Naive thymus-derived CD4-positive, alpha-beta T cell (primary cell): ENCODE results near the gene SCN11A. TPM values are rescaled to one million over a fixed set of nuclear protein-coding genes. Genes with fewer than 3 reads are reported as not detected.

ENCODE experiments used
- ATAC-seq: fragments of 150-1000 bp; cut with Tn5 transposase; 2 replicates; pipeline ENCODE4 v1.10.0; 2021; ENCODE audit warnings: mild to moderate bottlenecking, moderate library complexity
- CTCF ChIA-PET: fragments of 350-600 bp; sonication (Branson Sonifier 250); formaldehyde crosslinking; loops from one replicate; lab custom pipeline; 2021; ENCODE audit warnings: antibody characterized with exemption; lab: Charles Lee
- POLR2A ChIA-PET: fragments of 350-600 bp; sonication (Branson Sonifier 250); formaldehyde crosslinking; loops from one replicate; lab custom pipeline; 2021; ENCODE audit warnings: antibody characterized with exemption, inconsistent platforms; lab: Charles Lee
- DNase-seq, 9 donors: peaks; one replicate each; pipeline versions ENCODE4 v3.0.0 to v3.0.0-alpha.2; 2020 to 2022; ENCODE audit warnings: mixed read lengths in 1 of 9
- H3K27ac ChIP-seq: one replicate; pipeline ENCODE4 v1.7.0; 2013; ENCODE audit warnings: mild to moderate bottlenecking, low read depth, low read length, moderate library complexity
- H3K27me3 ChIP-seq, 2 donors: one replicate each; pipeline ENCODE4 v1.7.0; 2013; ENCODE audit warnings: low read length in 2 of 2, mild to moderate bottlenecking in 2 of 2, moderate library complexity in 2 of 2; ENCODE audit not compliant: control insufficient read depth in 2 of 2, insufficient read depth in 2 of 2
- H3K36me3 ChIP-seq, 3 experiments: 1 replicate in 2 of 3; 2 replicates in 1 of 3; pipeline ENCODE4 v1.7.0; 2013; ENCODE audit warnings: low read length in 3 of 3, mild to moderate bottlenecking in 3 of 3, moderate library complexity in 1 of 3; ENCODE audit not compliant: insufficient read depth in 3 of 3, control insufficient read depth in 2 of 3
- H3K4me1 ChIP-seq, 2 donors: one replicate each; pipeline ENCODE4 v1.7.0; 2013; ENCODE audit warnings: low read length in 2 of 2, mild to moderate bottlenecking in 2 of 2, moderate library complexity in 1 of 2; ENCODE audit not compliant: control insufficient read depth in 2 of 2, insufficient read depth in 2 of 2
- H3K4me3 ChIP-seq: 2 replicates; pipeline ENCODE4 v1.7.0; 2013; ENCODE audit warnings: mild to moderate bottlenecking, low read length
- H3K9me3 ChIP-seq, 3 experiments: 1 replicate in 2 of 3; 2 replicates in 1 of 3; pipeline ENCODE4 v1.7.0; 2013; ENCODE audit warnings: low read length in 3 of 3; ENCODE audit not compliant: control insufficient read depth in 2 of 3
- H3K27ac Mint-ChIP-seq, 9 donors: one replicate each; pipeline ENCODE4 v1.8.0; 2020 to 2022; ENCODE audit warnings: mixed read lengths in 9 of 9, mild to moderate bottlenecking in 8 of 9, moderate library complexity in 5 of 9, inconsistent platforms in 2 of 9
- H3K27me3 Mint-ChIP-seq, 5 donors: one replicate each; pipeline ENCODE4 v1.8.0; 2021 to 2022; ENCODE audit warnings: mixed read lengths in 5 of 5, mild to moderate bottlenecking in 1 of 5
- H3K36me3 Mint-ChIP-seq, 5 donors: one replicate each; pipeline ENCODE4 v1.8.0; 2020 to 2022; ENCODE audit warnings: mixed read lengths in 5 of 5, mild to moderate bottlenecking in 3 of 5, inconsistent platforms in 1 of 5
- H3K4me1 Mint-ChIP-seq, 7 donors: one replicate each; pipeline ENCODE4 v1.8.0; 2020 to 2022; ENCODE audit warnings: mixed read lengths in 7 of 7, mild to moderate bottlenecking in 3 of 7, inconsistent platforms in 1 of 7
- H3K4me3 Mint-ChIP-seq, 10 donors: one replicate each; pipeline ENCODE4 v1.8.0; 2020 to 2022; ENCODE audit warnings: mild to moderate bottlenecking in 10 of 10, mixed read lengths in 10 of 10, moderate library complexity in 6 of 10, inconsistent platforms in 2 of 10
- H3K9me3 Mint-ChIP-seq, 11 donors: one replicate each; pipeline ENCODE4 v1.8.0; 2020 to 2022; ENCODE audit warnings: mixed read lengths in 11 of 11, mild to moderate bottlenecking in 4 of 11, inconsistent platforms in 1 of 11, moderate library complexity in 1 of 11
- intact Hi-C, 2 donors: fragments of 100-400 bp; cut with micrococcal nuclease; formaldehyde crosslinking; loops; one replicate each; pipeline ENCODE4 v1.15.1; 2023
- polyA plus RNA-seq, 2 donors: library from polyadenylated mRNA; unstranded; fragments of 300-500 nt; fragmentation: Illumina TruSeq; gene quantifications; one replicate each; pipeline ENCODE4 v1.2.3, GENCODE V29; 2021
- total RNA-seq, 6 experiments: library from RNA in 5 of 6; stranded (reverse) in 5 of 6; gene quantifications; 1 replicate in 5 of 6; 2 replicates in 1 of 6; pipeline ENCODE4 v1.2.3 and lab custom pipeline; 2021 to 2026

SCN11A gene
- under 1 TPM; 0.07 to 0.32 (median 0.19) TPM for total RNA-seq
- polyA plus RNA-seq: not detected
- 2.7 reads per million, percentile 14 among the genes with 10 or more reads in this experiment for total RNA-seq (lab: John Stamatoyannopoulos, UW)

- Histone ChIP-seq H3K4me3 (peak within 1 kb of the TSS; percentile 80), H3K9me3 (no peaks in the 10 kb centered on the region), H3K4me1 (peaks cover 7 to 16% of the 10 kb centered on the region in 2 donors), H3K27ac (peak within 1 kb of the TSS; percentile 98), H3K27me3 (no peaks in the 10 kb centered on the region), H3K36me3 (peaks cover 0 to 4% (median 0%) of the 10 kb centered on the region in 3 experiments)
- H3K4me1 Mint-ChIP-seq: peaks cover 32 to 81% (median 77%) of the 10 kb centered on the region in 7 donors
- no peaks in the 10 kb centered on the region for H3K27me3 Mint-ChIP-seq
- H3K9me3 Mint-ChIP-seq: no peaks in the 10 kb centered on the region
- H3K4me3 Mint-ChIP-seq: peak within 1 kb of the TSS; percentile 91 to 99 (median 99)
- peak within 1 kb of the TSS; percentile 95 to 100 (median 99) for H3K27ac Mint-ChIP-seq
- peak; percentile 78 to 95 (median 90) for DNase-seq
- ChIA-PET CTCF (no interaction called here), POLR2A (interaction anchor here (0.6 to 1.1 kb wide), 3 partner anchors 36 to 355 kb away, joined by 3 read pairs; partner anchors contain the start of gene RPSA)
- peak; percentile 93 for ATAC-seq
- intact Hi-C loops: loop anchor here (1.0 to 10.0 kb wide), 15 partner anchors 21 to 1473 kb away; partner anchors contain the start of genes ACAA1 (in 2 of the 2), GORASP1 (in 2 of the 2), OXSR1 (in 2 of the 2) and RPSA (in 2 of the 2)
- peaks cover 0 to 9% (median 3%) of the 10 kb centered on the region in 5 donors for H3K36me3 Mint-ChIP-seq
These were observed at the start of gene SCN11A, which contains the start of gene WDR48 for GRCh38 chr3:39051649-39052561. Gene SCN11A, minus strand, starts transcription at chr3:39051944. Its CDS starts 101,582 bp downstream, at chr3:38950362. Gene WDR48, plus strand, starts transcription at chr3:39052016. Its CDS starts 10 bp downstream, at chr3:39052026.

GRCh38 chr3:39101022-39101689, 49.4 kb upstream of the SCN11A start:
- POLR2A ChIA-PET: no interaction called here
- no peaks in the 10 kb centered on the region for H3K27me3 ChIP-seq
- H3K4me1 Mint-ChIP-seq: peaks cover 28 to 47% (median 37%) of the 10 kb centered on the region in 7 donors
- peaks cover 0 to 8% (median 0%) of the 10 kb centered on the region in 5 donors for H3K36me3 Mint-ChIP-seq
- ATAC-seq (peak; percentile 78), DNase-seq (peak in 6 of 9 donors; percentile 29 to 56 (median 42))
- H3K36me3 ChIP-seq: peaks cover 0 to 47% (median 6%) of the 10 kb centered on the region in 3 experiments
- H3K4me3 Mint-ChIP-seq: no peak overlapping the region
- H3K27ac ChIP-seq: peak overlapping the region; percentile 30
- intact Hi-C loops: loop anchor here (1.0 to 2.0 kb wide), 4 partner anchors 65 to 277 kb away; no protein-coding TSS in a partner anchor
- H3K27me3 Mint-ChIP-seq: peaks cover 0 to 1% (median 0%) of the 10 kb centered on the region in 5 donors
- no peaks in the 10 kb centered on the region for H3K9me3 Mint-ChIP-seq
- peaks cover under 1 to 2% of the 10 kb centered on the region in 2 donors for H3K4me1 ChIP-seq
- peak overlapping the region in 7 of 9 donors; percentile 34 to 88 (median 52) for H3K27ac Mint-ChIP-seq
- CTCF ChIA-PET: interaction anchor here (0.9 to 1.5 kb wide), 4 partner anchors 9 to 191 kb away, joined by 3 to 8 read pairs (median 4); no protein-coding TSS in a partner anchor
- H3K4me3 ChIP-seq: no peak overlapping the region
- no peaks in the 10 kb centered on the region for H3K9me3 ChIP-seq

- DNase-seq (no peak), ATAC-seq (no peak)
- Histone ChIP-seq H3K4me3 (no peak overlapping the region), H3K36me3 (peaks cover 0 to 54% (median 6%) of the 10 kb centered on the region in 3 experiments), H3K27ac (peak overlapping the region; percentile 30), H3K4me1 (no peaks in the 10 kb centered on the region), H3K27me3 (no peaks in the 10 kb centered on the region), H3K9me3 (no peaks in the 10 kb centered on the region)
- Mint-ChIP-seq H3K9me3 (no peaks in the 10 kb centered on the region), H3K4me1 (peaks cover 22 to 41% (median 31%) of the 10 kb centered on the region in 7 donors), H3K36me3 (peaks cover 0 to 5% (median 0%) of the 10 kb centered on the region in 5 donors), H3K27ac (peak overlapping the region in 1 of 9 donors; percentile 65), H3K4me3 (no peak overlapping the region), H3K27me3 (no peaks in the 10 kb centered on the region)
- ChIA-PET POLR2A (no interaction called here), CTCF (interaction anchor here (1.0 to 1.5 kb wide), 3 partner anchors 8 to 188 kb away, joined by 3 to 8 read pairs (median 3); no protein-coding TSS in a partner anchor)
- intact Hi-C loops: loop anchor here in 1 of 2 donors (2.0 kb wide), 1 partner anchor 88 kb away; no protein-coding TSS in a partner anchor
These were observed 48.7 kb upstream of the SCN11A start for GRCh38 chr3:39100500-39100886.

- Histone ChIP-seq H3K9me3 (no peaks in the 10 kb centered on the region), H3K36me3 (peaks cover 0 to 59% (median 7%) of the 10 kb centered on the region in 3 experiments), H3K4me1 (no peaks in the 10 kb centered on the region), H3K27me3 (no peaks in the 10 kb centered on the region), H3K27ac (no peak overlapping the region), H3K4me3 (no peak overlapping the region)
- Mint-ChIP-seq H3K4me1 (peaks cover 16 to 35% (median 25%) of the 10 kb centered on the region in 7 donors), H3K4me3 (no peak overlapping the region), H3K36me3 (peaks cover 0 to 9% (median 0%) of the 10 kb centered on the region in 5 donors), H3K9me3 (no peaks in the 10 kb centered on the region), H3K27ac (peak overlapping the region in 3 of 9 donors; percentile 22 to 65 (median 24)), H3K27me3 (no peaks in the 10 kb centered on the region)
- ATAC-seq (no peak), DNase-seq (no peak)
- intact Hi-C loops: loop anchor here in 1 of 2 donors (2.0 kb wide), 1 partner anchor 89 kb away; no protein-coding TSS in a partner anchor
- ChIA-PET POLR2A (no interaction called here), CTCF (interaction anchor here (1.1 to 1.5 kb wide), 2 partner anchors 8 to 188 kb away, joined by 3 to 8 read pairs; no protein-coding TSS in a partner anchor)
These were observed 48.2 kb upstream of the SCN11A start for GRCh38 chr3:39099738-39100499.

- Mint-ChIP-seq H3K4me3 (no peak overlapping the region), H3K4me1 (peaks cover 15 to 30% (median 23%) of the 10 kb centered on the region in 7 donors), H3K36me3 (peaks cover 0 to 14% (median under 1%) of the 10 kb centered on the region in 5 donors), H3K27ac (peak overlapping the region in 2 of 9 donors; percentile 24 to 65), H3K9me3 (no peaks in the 10 kb centered on the region), H3K27me3 (no peaks in the 10 kb centered on the region)
- H3K4me3 ChIP-seq: no peak overlapping the region
- DNase-seq (no peak), ATAC-seq (no peak)
- H3K4me1 ChIP-seq: no peaks in the 10 kb centered on the region
- CTCF ChIA-PET: no interaction called here
- H3K9me3 ChIP-seq: no peaks in the 10 kb centered on the region
- intact Hi-C loops: no loop called here
- H3K27me3 ChIP-seq: no peaks in the 10 kb centered on the region
- POLR2A ChIA-PET: no interaction called here
- H3K27ac ChIP-seq: no peak overlapping the region
- H3K36me3 ChIP-seq: peaks cover 0 to 66% (median 10%) of the 10 kb centered on the region in 3 experiments
These were observed 47.5 kb upstream of the SCN11A start for GRCh38 chr3:39099242-39099641.
